Activated CD4-positive, alpha-beta T cell treated with anti-CD3 and anti-CD28 coated beads, Interleukin-2, Interleukin-6, amounts not matched to agents 100 ng/mL and 50 ng/mL, durations not matched to agents 16 hours and 8 hours (primary cell): ENCODE data around the gene CD302.
"Not testable (repeated sequence)": the region's sequence is repeated elsewhere in the genome, so short reads cannot be mapped to it uniquely, and the experiment has no call there.

Experiments
- DNase-seq: peaks from one replicate; pipeline ENCODE4 v3.0.0-alpha.2; 2020

CD302 gene

GRCh38 chr2:159797543-159798375 is at the start of gene CD302:
Gene CD302, minus strand, starts transcription at chr2:159798208. Its CDS starts 10 bp downstream, at chr2:159798198.
- peak; percentile 26 for DNase-seq

- DNase-seq, result no peak
Measured at GRCh38 chr2:159846564-159846963, 48.6 kb upstream of the CD302 start.

GRCh38 chr2:159840616-159841015 is 42.6 kb upstream of the CD302 start:
- DNase-seq, result no peak

- no peak for DNase-seq
Measured at GRCh38 chr2:159832858-159833257, 34.9 kb upstream of the CD302 start.

GRCh38 chr2:159832026-159832425 is 34.0 kb upstream of the CD302 start:
- no peak for DNase-seq

- DNase-seq, result no peak
Measured at GRCh38 chr2:159829376-159829775, 31.4 kb upstream of the CD302 start.

- no peak for DNase-seq
Measured at GRCh38 chr2:159828738-159829137, 30.7 kb upstream of the CD302 start.

- DNase-seq, result not testable (repeated sequence)
Measured at GRCh38 chr2:159822478-159822833, 24.4 kb upstream of the CD302 start.

GRCh38 chr2:159821775-159822477 is 23.9 kb upstream of the CD302 start:
- not testable (repeated sequence) for DNase-seq

GRCh38 chr2:159818940-159819339 is 20.9 kb upstream of the CD302 start:
- DNase-seq, result no peak

- DNase-seq, result no peak
Measured at GRCh38 chr2:159817283-159817682, 19.3 kb upstream of the CD302 start.

- DNase-seq, result no peak
Measured at GRCh38 chr2:159811232-159811631, 13.2 kb upstream of the CD302 start.

GRCh38 chr2:159808032-159808425 is 10.0 kb upstream of the CD302 start:
- DNase-seq, result no peak

- peak; percentile 33 for DNase-seq
Measured at GRCh38 chr2:159807183-159808031, 9.4 kb upstream of the CD302 start.

GRCh38 chr2:159804941-159805340 is 6.9 kb upstream of the CD302 start:
- no peak for DNase-seq

- DNase-seq, result peak; percentile 16
Measured at GRCh38 chr2:159803235-159803962, 5.4 kb upstream of the CD302 start.

GRCh38 chr2:159802673-159803072 is 4.7 kb upstream of the CD302 start:
- no peak for DNase-seq

- DNase-seq, result no peak
Measured at GRCh38 chr2:159799833-159800232, 1.8 kb upstream of the CD302 start.

- no peak for DNase-seq
Measured at GRCh38 chr2:159798376-159798725, 343 bp upstream of the CD302 start.

GRCh38 chr2:159797225-159797542 is 824 bp downstream of the CD302 start:
- no peak for DNase-seq

- DNase-seq, result no peak
Measured at GRCh38 chr2:159795841-159796690, 1.9 kb downstream of the CD302 start.

- no peak for DNase-seq
Measured at GRCh38 chr2:159793326-159793725, 4.7 kb downstream of the CD302 start.
